HepG2 (cell line): ENCODE results near the gene CTIF. TPM values are rescaled to one million over a fixed set of nuclear protein-coding genes. Genes with fewer than 3 reads are reported as not detected.

Experiments
- DMAP1 ChIP-seq: IDR thresholded peaks from 2 replicates; pipeline ENCODE4 v1.6.1; 2016
- HES4 ChIP-seq: sonication (generic); formaldehyde crosslinking; IDR thresholded peaks from 2 replicates; pipeline ENCODE4 v1.9.0; 2021; ENCODE audit warnings: mild to moderate bottlenecking, missing genetic modification reagents, borderline replicate concordance
- HHEX ChIP-seq: IDR thresholded peaks from 2 replicates; pipeline ENCODE4 v1.6.1; 2016; ENCODE audit warnings: control low read depth
- JARID2 ChIP-seq: sonication (generic); formaldehyde crosslinking; IDR thresholded peaks from 2 replicates; pipeline ENCODE4 v1.8.1; 2023; ENCODE audit warnings: missing genetic modification reagents, inconsistent platforms; ENCODE audit not compliant: insufficient replicate concordance
- KLF16 ChIP-seq, 2 experiments: sonication (generic) in 1 of 2; formaldehyde crosslinking in 1 of 2; IDR thresholded peaks; 2 replicates each; pipeline versions ENCODE4 v1.6.1 to v1.8.0; 2016 to 2023; ENCODE audit warnings: missing genetic modification reagents in 2 of 2, missing compliant biosample characterization in 1 of 2
- MAFF ChIP-seq: IDR thresholded peaks from 2 replicates; pipeline ENCODE4 v1.6.1; 2011; ENCODE audit warnings: low read depth, low read length, improper control_type of control experiment
- POLR2A ChIP-seq, 2 experiments: IDR thresholded peaks; 2 replicates each; pipeline ENCODE4 v1.6.1; 2011; ENCODE audit warnings: low read depth in 2 of 2, low read length in 2 of 2, mild to moderate bottlenecking in 1 of 2, moderate library complexity in 1 of 2; ENCODE audit not compliant: insufficient read depth in 1 of 2
- RBFOX2 ChIP-seq: fragments of 200-400 bp; formaldehyde crosslinking; IDR thresholded peaks from 2 replicates; pipeline ENCODE4 v1.6.1; 2017; ENCODE audit warnings: low read depth, mild to moderate bottlenecking, low read length
- RNF2 ChIP-seq: fragments of 450-650 bp; conservative IDR thresholded peaks from 2 replicates; pipeline ENCODE4 v1.6.1; 2016; ENCODE audit warnings: low read depth
- RORA ChIP-seq: sonication (generic); formaldehyde crosslinking; IDR thresholded peaks from 2 replicates; pipeline ENCODE4 v1.5.0; 2020; ENCODE audit warnings: mild to moderate bottlenecking, missing genetic modification reagents, moderate library complexity
- SMAD9 ChIP-seq: sonication (generic); formaldehyde crosslinking; IDR thresholded peaks from 2 replicates; pipeline ENCODE4 v1.5.1; 2020; ENCODE audit warnings: mild to moderate bottlenecking, missing genetic modification reagents
- SNAI1 ChIP-seq: sonication (generic); formaldehyde crosslinking; IDR thresholded peaks from 2 replicates; pipeline ENCODE4 v1.5.0; 2020; ENCODE audit warnings: mild to moderate bottlenecking, missing genetic modification reagents, borderline replicate concordance
- SOX6 ChIP-seq, 2 experiments: fragments of 450-650 bp in 1 of 2; sonication (generic) in 1 of 2; formaldehyde crosslinking in 1 of 2; IDR thresholded peaks; 2 replicates each; pipeline versions ENCODE4 v1.4.0 to v1.6.1; 2017 to 2020; ENCODE audit warnings: antibody characterized with exemption in 1 of 2, mild to moderate bottlenecking in 1 of 2, missing genetic modification reagents in 1 of 2
- TAF15 ChIP-seq: fragments of 200-400 bp; formaldehyde crosslinking; IDR thresholded peaks from one replicate; pipeline ENCODE4 v1.6.1; 2018; ENCODE audit warnings: mild to moderate bottlenecking, low read depth, low read length; ENCODE audit not compliant: poor library complexity, severe bottlenecking
- XBP1 ChIP-seq: sonication (generic); formaldehyde crosslinking; IDR thresholded peaks from 2 replicates; pipeline ENCODE4 v1.5.0; 2020; ENCODE audit warnings: missing genetic modification reagents
- ZFP90 ChIP-seq: sonication (generic); formaldehyde crosslinking; IDR thresholded peaks from 2 replicates; pipeline ENCODE4 v1.8.0; 2022; ENCODE audit warnings: missing genetic modification reagents, mild to moderate bottlenecking, inconsistent platforms, borderline replicate concordance
- ZFYVE20 ChIP-seq: sonication (generic); formaldehyde crosslinking; IDR thresholded peaks from 2 replicates; pipeline ENCODE4 v1.8.0; 2023; ENCODE audit warnings: low read depth, mild to moderate bottlenecking, moderate library complexity, missing genetic modification reagents, borderline replicate concordance
- ZNF235 ChIP-seq: sonication (generic); formaldehyde crosslinking; IDR thresholded peaks from 2 replicates; pipeline ENCODE4 v1.8.1; 2023; ENCODE audit warnings: mild to moderate bottlenecking, missing genetic modification reagents, borderline replicate concordance
- ZNF878 ChIP-seq: sonication (generic); formaldehyde crosslinking; IDR thresholded peaks from 2 replicates; pipeline ENCODE4 v1.8.1; 2023; ENCODE audit warnings: mild to moderate bottlenecking, missing genetic modification reagents, moderate library complexity
- polyA plus RNA-seq, 8 experiments: library from polyadenylated mRNA; depleted of rRNA in 3 of 8; stranded (reverse) in 7 of 8; unstranded in 1 of 8; fragments of >200 nt; fragmentation: Illumina TruSeq in 4 of 8; extraction: Trizol in 4 of 8; gene quantifications; 2 replicates each; pipeline versions ENCODE4 v1.2.1 to v1.2.3, GENCODE V29; 2011 to 2016; ENCODE audit warnings: low read depth in 4 of 8, missing spikeins in 1 of 8, mixed read lengths in 1 of 8; ENCODE audit not compliant: insufficient read depth in 1 of 8
- total RNA-seq, 5 experiments: library from RNA; depleted of rRNA; stranded (reverse); fragments of >200 nt; fragmentation: Illumina TruSeq; extraction: Trizol; gene quantifications; 2 replicates each; pipeline ENCODE4 v1.2.3, GENCODE V29; 2016; ENCODE audit warnings: low read depth in 1 of 5
- TF ChIP-seq, protein P1 (sequence below): sonication (generic); formaldehyde crosslinking; IDR thresholded peaks from 2 replicates; pipeline ENCODE4 v1.5.0; 2020; ENCODE audit warnings: missing genetic modification reagents
- TF ChIP-seq, protein P2 (sequence below): sonication (generic); formaldehyde crosslinking; IDR thresholded peaks from 2 replicates; pipeline ENCODE4 v1.4.0; 2020; ENCODE audit warnings: mild to moderate bottlenecking, low read depth, missing genetic modification reagents
- TF ChIP-seq, protein P3 (sequence below): sonication (generic); formaldehyde crosslinking; IDR thresholded peaks from 2 replicates; pipeline ENCODE4 v1.4.0; 2020; ENCODE audit warnings: missing genetic modification reagents, borderline replicate concordance

The CTIF gene
- total and polyA plus RNA-seq, 2 of the 13 experiments (the other 11 are each of a cell fraction or from before 2014, with no cell fraction given), result 18.2 to 28.0 TPM

DNA sequence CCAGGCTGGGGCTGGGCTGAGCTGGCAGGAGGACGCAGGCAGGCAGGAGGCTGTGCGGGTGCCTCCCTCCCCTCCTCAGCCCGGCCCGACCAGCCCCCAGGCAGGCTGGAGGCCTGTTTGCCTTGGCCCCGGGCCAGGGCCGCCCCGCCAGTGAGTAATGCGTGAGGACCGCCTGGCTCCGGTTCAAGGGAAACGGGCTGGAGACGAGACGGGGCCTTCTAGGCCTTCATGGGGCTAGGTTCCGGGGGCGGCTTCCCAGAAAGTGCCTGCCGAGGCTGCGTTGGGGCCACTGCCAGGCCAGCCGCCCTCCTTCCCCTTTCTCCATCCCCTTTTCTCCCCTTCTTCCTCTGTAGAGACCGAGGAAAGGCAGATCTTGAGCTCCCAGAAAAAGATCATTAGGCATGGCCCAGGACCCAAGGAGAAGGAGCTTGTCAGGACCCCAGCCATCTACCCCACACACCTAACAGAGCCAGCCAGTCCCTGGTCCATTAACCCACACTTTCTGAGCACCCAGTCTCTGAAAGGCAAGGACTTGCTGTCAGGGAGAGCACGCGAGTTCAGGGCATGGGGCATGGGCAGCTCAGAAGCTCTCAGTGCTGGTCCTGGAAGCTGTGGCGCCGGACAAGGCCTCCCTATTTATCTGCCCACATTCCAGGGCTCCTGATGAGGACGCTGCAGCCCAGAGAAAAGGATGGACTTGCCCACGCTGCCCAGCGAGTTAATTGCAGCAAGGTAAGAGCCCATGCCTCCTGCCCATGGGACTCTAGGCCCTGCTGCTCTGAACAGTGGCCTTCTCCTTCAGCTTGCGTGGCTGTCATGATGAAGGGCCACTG, 363.4 kb downstream of the CTIF start (continued):
- TF ChIP-seq, protein P1, sequence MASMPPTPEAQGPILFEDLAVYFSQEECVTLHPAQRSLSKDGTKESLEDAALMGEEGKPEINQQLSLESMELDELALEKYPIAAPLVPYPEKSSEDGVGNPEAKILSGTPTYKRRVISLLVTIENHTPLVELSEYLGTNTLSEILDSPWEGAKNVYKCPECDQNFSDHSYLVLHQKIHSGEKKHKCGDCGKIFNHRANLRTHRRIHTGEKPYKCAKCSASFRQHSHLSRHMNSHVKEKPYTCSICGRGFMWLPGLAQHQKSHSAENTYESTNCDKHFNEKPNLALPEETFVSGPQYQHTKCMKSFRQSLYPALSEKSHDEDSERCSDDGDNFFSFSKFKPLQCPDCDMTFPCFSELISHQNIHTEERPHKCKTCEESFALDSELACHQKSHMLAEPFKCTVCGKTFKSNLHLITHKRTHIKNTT (CRISPR knock-in tag), result no peak
- TF ChIP-seq ZNF235 (CRISPR knock-in tag) (no peak), SNAI1 (CRISPR knock-in tag) (no peak), JARID2 (CRISPR knock-in tag) (no peak), KLF16 (CRISPR knock-in tag; IDR thresholded peaks at IDR 0.05) (peak in 1 of 2 experiments; percentile 62; a peak in 1 of 4 replicates), POLR2A (IDR thresholded peaks at IDR 0.05; ENCODE audit: insufficient read depth in 1 of 2, low read depth in 2 of 2, low read length in 2 of 2) (peak in 1 of 2 experiments; percentile 52; a peak in 2 of 4 replicates), DMAP1 (CRISPR knock-in tag) (peak; percentile 59), ZFYVE20 (CRISPR knock-in tag) (no peak), HES4 (no peak), HHEX (CRISPR knock-in tag) (no peak), XBP1 (no peak), RNF2 (no peak), MAFF (no peak), SMAD9 (no peak), ZFP90 (peak; percentile 79; the same call in 1 of the 2 replicates), RBFOX2 (peak; percentile 51), SOX6 (IDR thresholded peaks at IDR 0.05) (no peak), SOX6 (CRISPR knock-in tag; IDR thresholded peaks at IDR 0.05) (peak; percentile 87), RORA (no peak), TAF15 (no peak), ZNF878 (CRISPR knock-in tag) (0 out of 2 replicates have a peak, but pooled peaks have one; percentile 42)
- TF ChIP-seq, protein P2, sequence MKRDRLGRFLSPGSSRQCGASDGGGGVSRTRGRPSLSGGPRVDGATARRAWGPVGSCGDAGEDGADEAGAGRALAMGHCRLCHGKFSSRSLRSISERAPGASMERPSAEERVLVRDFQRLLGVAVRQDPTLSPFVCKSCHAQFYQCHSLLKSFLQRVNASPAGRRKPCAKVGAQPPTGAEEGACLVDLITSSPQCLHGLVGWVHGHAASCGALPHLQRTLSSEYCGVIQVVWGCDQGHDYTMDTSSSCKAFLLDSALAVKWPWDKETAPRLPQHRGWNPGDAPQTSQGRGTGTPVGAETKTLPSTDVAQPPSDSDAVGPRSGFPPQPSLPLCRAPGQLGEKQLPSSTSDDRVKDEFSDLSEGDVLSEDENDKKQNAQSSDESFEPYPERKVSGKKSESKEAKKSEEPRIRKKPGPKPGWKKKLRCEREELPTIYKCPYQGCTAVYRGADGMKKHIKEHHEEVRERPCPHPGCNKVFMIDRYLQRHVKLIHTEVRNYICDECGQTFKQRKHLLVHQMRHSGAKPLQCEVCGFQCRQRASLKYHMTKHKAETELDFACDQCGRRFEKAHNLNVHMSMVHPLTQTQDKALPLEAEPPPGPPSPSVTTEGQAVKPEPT (CRISPR knock-in tag), result peak; percentile 21; the same call in 1 of the 2 replicates
- TF ChIP-seq, protein P3, sequence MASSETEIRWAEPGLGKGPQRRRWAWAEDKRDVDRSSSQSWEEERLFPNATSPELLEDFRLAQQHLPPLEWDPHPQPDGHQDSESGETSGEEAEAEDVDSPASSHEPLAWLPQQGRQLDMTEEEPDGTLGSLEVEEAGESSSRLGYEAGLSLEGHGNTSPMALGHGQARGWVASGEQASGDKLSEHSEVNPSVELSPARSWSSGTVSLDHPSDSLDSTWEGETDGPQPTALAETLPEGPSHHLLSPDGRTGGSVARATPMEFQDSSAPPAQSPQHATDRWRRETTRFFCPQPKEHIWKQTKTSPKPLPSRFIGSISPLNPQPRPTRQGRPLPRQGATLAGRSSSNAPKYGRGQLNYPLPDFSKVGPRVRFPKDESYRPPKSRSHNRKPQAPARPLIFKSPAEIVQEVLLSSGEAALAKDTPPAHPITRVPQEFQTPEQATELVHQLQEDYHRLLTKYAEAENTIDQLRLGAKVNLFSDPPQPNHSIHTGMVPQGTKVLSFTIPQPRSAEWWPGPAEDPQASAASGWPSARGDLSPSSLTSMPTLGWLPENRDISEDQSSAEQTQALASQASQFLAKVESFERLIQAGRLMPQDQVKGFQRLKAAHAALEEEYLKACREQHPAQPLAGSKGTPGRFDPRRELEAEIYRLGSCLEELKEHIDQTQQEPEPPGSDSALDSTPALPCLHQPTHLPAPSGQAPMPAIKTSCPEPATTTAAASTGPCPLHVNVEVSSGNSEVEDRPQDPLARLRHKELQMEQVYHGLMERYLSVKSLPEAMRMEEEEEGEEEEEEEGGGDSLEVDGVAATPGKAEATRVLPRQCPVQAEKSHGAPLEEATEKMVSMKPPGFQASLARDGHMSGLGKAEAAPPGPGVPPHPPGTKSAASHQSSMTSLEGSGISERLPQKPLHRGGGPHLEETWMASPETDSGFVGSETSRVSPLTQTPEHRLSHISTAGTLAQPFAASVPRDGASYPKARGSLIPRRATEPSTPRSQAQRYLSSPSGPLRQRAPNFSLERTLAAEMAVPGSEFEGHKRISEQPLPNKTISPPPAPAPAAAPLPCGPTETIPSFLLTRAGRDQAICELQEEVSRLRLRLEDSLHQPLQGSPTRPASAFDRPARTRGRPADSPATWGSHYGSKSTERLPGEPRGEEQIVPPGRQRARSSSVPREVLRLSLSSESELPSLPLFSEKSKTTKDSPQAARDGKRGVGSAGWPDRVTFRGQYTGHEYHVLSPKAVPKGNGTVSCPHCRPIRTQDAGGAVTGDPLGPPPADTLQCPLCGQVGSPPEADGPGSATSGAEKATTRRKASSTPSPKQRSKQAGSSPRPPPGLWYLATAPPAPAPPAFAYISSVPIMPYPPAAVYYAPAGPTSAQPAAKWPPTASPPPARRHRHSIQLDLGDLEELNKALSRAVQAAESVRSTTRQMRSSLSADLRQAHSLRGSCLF (CRISPR knock-in tag), result no peak; the same call in 1 of the 2 replicates
